ENCODE data around the gene DGLUCY.

The DGLUCY gene

GRCh38 chr14:91246051-91246852 lies 132.4 kb downstream of the DGLUCY start:
- Mint-ChIP-seq H3K36me3 (ENCODE audit: low read depth) (no peaks in the 10 kb centered on the region), H3K27ac (no peak overlapping the region), H3K9me3 (peaks cover 7% of the 10 kb centered on the region), H3K4me1 (peaks cover 7% of the 10 kb centered on the region), H3K27me3 (ENCODE audit: low read depth) (peaks cover 9% of the 10 kb centered on the region), H3K4me3 (no peak overlapping the region)
- TF ChIP-seq CTCF (IDR thresholded peaks at IDR 0.05; ENCODE audit: unreplicated experiment in 3 of 3) = no peak

GRCh38 chr14:91249841-91250616 lies 136.2 kb downstream of the DGLUCY start:
- Mint-ChIP-seq H3K9me3 (peaks cover 3% of the 10 kb centered on the region), H3K4me1 (peaks cover 7% of the 10 kb centered on the region), H3K27ac (peak overlapping the region; percentile 43 to 84 (median 76)), H3K4me3 (peak overlapping the region; percentile 33 to 67 (median 58)), H3K27me3 (ENCODE audit: low read depth) (peaks cover 26% of the 10 kb centered on the region), H3K36me3 (ENCODE audit: low read depth) (no peaks in the 10 kb centered on the region)
- TF ChIP-seq CTCF (IDR thresholded peaks at IDR 0.05; ENCODE audit: unreplicated experiment in 3 of 3) = no peak

GRCh38 chr14:91250912-91251311 lies 137.0 kb downstream of the DGLUCY start:
- peak overlapping the region; percentile 11 to 67 (median 58) for H3K4me3 Mint-ChIP-seq

GRCh38 chr14:91252871-91253794 lies 139.3 kb downstream of the DGLUCY start:
- no peaks in the 10 kb centered on the region for H3K36me3 Mint-ChIP-seq (ENCODE audit: low read depth)
- H3K27me3 Mint-ChIP-seq (ENCODE audit: low read depth) = peaks cover 38% of the 10 kb centered on the region
- no peak for TF ChIP-seq CTCF (IDR thresholded peaks at IDR 0.05; ENCODE audit: unreplicated experiment in 3 of 3)
- H3K27ac Mint-ChIP-seq = no peak overlapping the region
- H3K4me1 Mint-ChIP-seq = peaks cover 24% of the 10 kb centered on the region
- peak overlapping the region; percentile 74 to 88 (median 81) for H3K4me3 Mint-ChIP-seq
- H3K9me3 Mint-ChIP-seq = no peaks in the 10 kb centered on the region

More at GRCh38 chr14:91250912-91251311, 137.0 kb downstream of the DGLUCY start:
- H3K9me3 Mint-ChIP-seq = peaks cover 3% of the 10 kb centered on the region
- H3K27me3 Mint-ChIP-seq (ENCODE audit: low read depth) = peaks cover 29% of the 10 kb centered on the region
- no peak for TF ChIP-seq CTCF (IDR thresholded peaks at IDR 0.05; ENCODE audit: unreplicated experiment in 3 of 3)
- H3K36me3 Mint-ChIP-seq (ENCODE audit: low read depth) = no peaks in the 10 kb centered on the region
- H3K4me1 Mint-ChIP-seq = peaks cover 7% of the 10 kb centered on the region
- H3K27ac Mint-ChIP-seq = peak overlapping the region in 1 of 3 experiments; percentile 84

GRCh38 chr14:91253795-91254323 lies 140.0 kb downstream of the DGLUCY start:
- Mint-ChIP-seq H3K27ac (peak overlapping the region in 1 of 3 experiments; percentile 42), H3K36me3 (ENCODE audit: low read depth) (no peaks in the 10 kb centered on the region), H3K4me3 (peak overlapping the region; percentile 73 to 88 (median 86)), H3K9me3 (no peaks in the 10 kb centered on the region), H3K4me1 (peaks cover 25% of the 10 kb centered on the region), H3K27me3 (ENCODE audit: low read depth) (peaks cover 45% of the 10 kb centered on the region)
- no peak for TF ChIP-seq CTCF (IDR thresholded peaks at IDR 0.05; ENCODE audit: unreplicated experiment in 3 of 3)
